T-cell (primary cell): ENCODE measurements around the gene DEPDC1B. TPM values are rescaled to one million over a fixed set of nuclear protein-coding genes. Genes with fewer than 3 reads are reported as not detected.
"Not testable (repeated sequence)": the region's sequence is repeated elsewhere in the genome, so short reads cannot be mapped to it uniquely, and the experiment has no call there.

Experiments
- ATAC-seq, 4 experiments: fragments of 200-7000 bp in 3 of 4; fragments of 150-1000 bp in 1 of 4; cut with Tn5 transposase; replicated peaks in 1 of 4; 1 replicate in 3 of 4; 2 replicates in 1 of 4; pipeline ENCODE4 v1.10.0; 2021; ENCODE audit warnings: moderate library complexity in 3 of 4, mild to moderate bottlenecking in 2 of 4, moderate number of reproducible peaks in 1 of 4
- CTCF ChIA-PET, 2 donors: fragments of 300-600 bp; sonication (Branson Sonifier 250); formaldehyde crosslinking; loops; one replicate each; lab custom pipeline; 2022; ENCODE audit warnings: antibody characterized with exemption in 2 of 2; lab: Charles Lee
- POLR2A ChIA-PET, 2 donors: fragments of 300-600 bp; sonication (Branson Sonifier 250); formaldehyde crosslinking; loops; one replicate each; lab custom pipeline; 2022; ENCODE audit warnings: antibody characterized with exemption in 2 of 2; lab: Charles Lee
- DNase-seq, 35 experiments: peaks; one replicate each; pipeline versions ENCODE4 v3.0.0 to v3.0.0-alpha.2; 2013 to 2023
- H3K27ac ChIP-seq: one replicate; pipeline ENCODE4 v1.5.1; 2013; ENCODE audit warnings: low read length
- H3K27me3 ChIP-seq, 2 experiments: replicated peaks in 1 of 2; 1 replicate in 1 of 2; 2 replicates in 1 of 2; pipeline versions ENCODE4 v1.6.1 to v1.7.0; 2013; ENCODE audit warnings: low read length in 1 of 2, mixed read lengths in 1 of 2; ENCODE audit not compliant: control insufficient read depth in 2 of 2, insufficient read depth in 2 of 2; ENCODE audit errors: extremely low read depth in 1 of 2
- H3K36me3 ChIP-seq, 2 donors: 1 replicate in 1 of 2; 2 replicates in 1 of 2; pipeline versions ENCODE4 v1.6.1 to v1.7.0; 2013; ENCODE audit warnings: low read length in 1 of 2; ENCODE audit not compliant: control insufficient read depth in 2 of 2, insufficient read depth in 1 of 2; ENCODE audit errors: extremely low read depth in 1 of 2
- H3K4me1 ChIP-seq, 2 experiments: 1 replicate in 1 of 2; 2 replicates in 1 of 2; pipeline versions ENCODE4 v1.6.1 to v1.7.0; 2013; ENCODE audit warnings: low read length in 2 of 2, mixed read lengths in 1 of 2; ENCODE audit not compliant: insufficient read depth in 2 of 2, control insufficient read depth in 1 of 2; ENCODE audit errors: extremely low read depth in 1 of 2
- H3K4me3 ChIP-seq, 2 donors: 1 replicate in 1 of 2; 2 replicates in 1 of 2; pipeline versions ENCODE4 v1.5.1 to v1.7.0; 2013; ENCODE audit warnings: mild to moderate bottlenecking in 2 of 2, low read length in 1 of 2, moderate library complexity in 1 of 2; ENCODE audit not compliant: control insufficient read depth in 1 of 2; ENCODE audit errors: extremely low read depth in 1 of 2
- H3K9me3 ChIP-seq: 2 replicates; pipeline ENCODE4 v1.7.0; 2013
- H3K27ac Mint-ChIP-seq, 2 donors: one replicate each; pipeline ENCODE4 v1.8.0; 2020 to 2021; ENCODE audit warnings: mild to moderate bottlenecking in 2 of 2, mixed read lengths in 2 of 2
- H3K27me3 Mint-ChIP-seq, 2 donors: one replicate each; pipeline ENCODE4 v1.8.0; 2021 to 2022; ENCODE audit warnings: mixed read lengths in 2 of 2
- H3K36me3 Mint-ChIP-seq: one replicate; pipeline ENCODE4 v1.8.0; 2021; ENCODE audit warnings: mixed read lengths
- H3K4me1 Mint-ChIP-seq, 3 donors: one replicate each; pipeline ENCODE4 v1.8.0; 2020 to 2022; ENCODE audit warnings: mixed read lengths in 3 of 3, mild to moderate bottlenecking in 1 of 3
- H3K4me3 Mint-ChIP-seq, 3 donors: one replicate each; pipeline ENCODE4 v1.8.0; 2020 to 2022; ENCODE audit warnings: mild to moderate bottlenecking in 3 of 3, mixed read lengths in 3 of 3, moderate library complexity in 3 of 3
- H3K9me3 Mint-ChIP-seq, 3 donors: one replicate each; pipeline ENCODE4 v1.8.0; 2020 to 2022; ENCODE audit warnings: mixed read lengths in 3 of 3
- WGBS: methylation state at CpG from one replicate; pipeline ENCODE4 v1.1.5; 2013; ENCODE audit warnings: missing lambda C conversion rate; ENCODE audit not compliant: insufficient coverage; 5-methylcytosine and 5-hydroxymethylcytosine counted together
- total RNA-seq, 35 experiments: library from RNA in 6 of 35; stranded (reverse) in 6 of 35; fragments of 120-200 nt in 1 of 35; gene quantifications; one replicate each; pipeline versions ENCODE4 v1.2.1 to v1.2.4 and lab custom pipeline; 2013 to 2026

DEPDC1B gene
- total RNA-seq, 5 donors from 2014 or later (not counting 1 experiment from before 2014, with no cell fraction given): 0.44 to 0.98 (median 0.64) TPM

DNA sequence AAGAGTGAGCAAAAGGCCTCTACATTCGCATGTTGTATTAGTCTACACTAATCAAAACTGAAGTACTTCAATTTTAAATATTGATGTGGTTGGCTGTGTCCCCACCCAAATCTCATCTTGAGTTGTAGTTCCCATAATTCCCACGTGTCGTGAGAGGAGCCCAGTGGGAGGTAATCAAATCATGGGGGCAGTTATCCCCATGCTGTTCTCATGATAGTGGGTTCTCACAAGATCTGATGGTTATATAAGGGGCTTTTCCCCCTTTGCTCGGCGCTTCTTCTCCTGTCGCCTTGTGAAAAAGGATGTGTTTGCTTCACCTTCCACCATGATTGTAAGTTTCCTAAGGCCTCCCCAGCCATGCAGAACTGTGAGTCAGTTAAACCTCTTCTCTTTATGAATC, 112.7 kb downstream of the DEPDC1B start:
- H3K9me3 ChIP-seq, H3K4me3 Mint-ChIP-seq: not testable (repeated sequence)
- no CpG with 5 or more reads among the region's 6 CpGs for WGBS

GRCh38 chr5:60586307-60586901, 113.6 kb downstream of the DEPDC1B start:
- peaks cover 0 to 5% (median 0%) of the 10 kb centered on the region in 3 donors for H3K9me3 Mint-ChIP-seq
- H3K4me3 Mint-ChIP-seq: no peak overlapping the region
- H3K4me1 Mint-ChIP-seq: no peaks in the 10 kb centered on the region
- WGBS: no CpG with 5 or more reads among the region's 1 CpG
- POLR2A ChIA-PET: no interaction called here
- DNase-seq (no peak), ATAC-seq (no peak)
- no peaks in the 10 kb centered on the region for H3K9me3 ChIP-seq
- H3K27ac Mint-ChIP-seq: no peak overlapping the region
- H3K36me3 ChIP-seq: no peaks in the 10 kb centered on the region
- H3K27me3 ChIP-seq: no peaks in the 10 kb centered on the region
- H3K4me3 ChIP-seq: no peak overlapping the region
- no peaks in the 10 kb centered on the region for H3K4me1 ChIP-seq
- CTCF ChIA-PET: no interaction called here
- H3K27ac ChIP-seq: no peak overlapping the region
- no peaks in the 10 kb centered on the region for H3K36me3 Mint-ChIP-seq
- no peaks in the 10 kb centered on the region for H3K27me3 Mint-ChIP-seq

More for the DNA sequence above, 112.7 kb downstream of the DEPDC1B start:
- H3K4me1 Mint-ChIP-seq, CTCF ChIA-PET, POLR2A ChIA-PET, H3K36me3 Mint-ChIP-seq, H3K4me1 ChIP-seq, H3K27me3 Mint-ChIP-seq, H3K9me3 Mint-ChIP-seq, H3K27ac Mint-ChIP-seq, H3K36me3 ChIP-seq, H3K4me3 ChIP-seq, ATAC-seq, H3K27ac ChIP-seq, H3K27me3 ChIP-seq, DNase-seq: not testable (repeated sequence)

GRCh38 chr5:60585618-60586017, 114.3 kb downstream of the DEPDC1B start:
- DNase-seq: no peak
- H3K9me3 Mint-ChIP-seq: peaks cover 0 to 5% (median 0%) of the 10 kb centered on the region in 3 donors
- H3K27ac ChIP-seq: no peak overlapping the region
- WGBS: no CpG with 5 or more reads among the region's 5 CpGs
- no peak overlapping the region for H3K4me3 Mint-ChIP-seq
- ATAC-seq: no peak
- no peaks in the 10 kb centered on the region for H3K27me3 Mint-ChIP-seq
- H3K36me3 Mint-ChIP-seq: no peaks in the 10 kb centered on the region
- no peaks in the 10 kb centered on the region for H3K4me1 Mint-ChIP-seq
- no peaks in the 10 kb centered on the region for H3K27me3 ChIP-seq
- ChIA-PET POLR2A (no interaction called here), CTCF (no interaction called here)
- H3K4me1 ChIP-seq: no peaks in the 10 kb centered on the region
- H3K27ac Mint-ChIP-seq: no peak overlapping the region
- H3K4me3 ChIP-seq: no peak overlapping the region
- H3K9me3 ChIP-seq: no peaks in the 10 kb centered on the region
- no peaks in the 10 kb centered on the region for H3K36me3 ChIP-seq

DNA sequence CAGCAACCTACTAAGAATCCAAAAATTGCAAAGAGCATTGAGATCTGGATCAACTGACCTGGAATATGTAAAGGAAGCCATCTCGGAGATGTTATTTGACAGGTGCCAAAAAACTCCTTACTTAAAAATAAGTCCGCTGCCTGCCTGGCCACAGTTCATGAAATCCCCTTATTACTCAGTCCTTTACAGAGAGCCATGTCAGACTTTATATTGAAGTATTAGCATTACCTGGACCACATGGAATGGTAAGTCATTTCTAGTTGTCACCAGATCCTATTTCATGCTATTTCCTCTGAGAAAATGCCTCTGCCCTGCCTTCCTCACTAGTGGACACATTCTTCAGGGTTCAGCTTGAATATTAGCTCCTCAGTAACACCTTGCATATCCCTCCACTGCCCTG, 115.7 kb downstream of the DEPDC1B start:
- no peaks in the 10 kb centered on the region for H3K36me3 ChIP-seq
- Mint-ChIP-seq H3K36me3 (no peaks in the 10 kb centered on the region), H3K27me3 (no peaks in the 10 kb centered on the region), H3K9me3 (no peaks in the 10 kb centered on the region), H3K27ac (no peak overlapping the region), H3K4me3 (no peak overlapping the region), H3K4me1 (no peaks in the 10 kb centered on the region)
- no peaks in the 10 kb centered on the region for H3K9me3 ChIP-seq
- DNase-seq (no peak), ATAC-seq (no peak)
- no peak overlapping the region for H3K4me3 ChIP-seq
- H3K27ac ChIP-seq: no peak overlapping the region
- POLR2A ChIA-PET: no interaction called here
- CTCF ChIA-PET: no interaction called here
- peaks cover 0 to 2% of the 10 kb centered on the region in 2 experiments for H3K27me3 ChIP-seq
- no CpG with 5 or more reads among the region's 2 CpGs for WGBS
- no peaks in the 10 kb centered on the region for H3K4me1 ChIP-seq

GRCh38 chr5:60583616-60584015, 116.3 kb downstream of the DEPDC1B start:
- Histone ChIP-seq H3K27ac (no peak overlapping the region), H3K36me3 (no peaks in the 10 kb centered on the region), H3K27me3 (peaks cover 0 to 4% of the 10 kb centered on the region in 2 experiments), H3K9me3 (no peaks in the 10 kb centered on the region), H3K4me1 (no peaks in the 10 kb centered on the region), H3K4me3 (no peak overlapping the region)
- Mint-ChIP-seq H3K9me3 (no peaks in the 10 kb centered on the region), H3K27ac (no peak overlapping the region), H3K27me3 (no peaks in the 10 kb centered on the region), H3K36me3 (no peaks in the 10 kb centered on the region), H3K4me1 (no peaks in the 10 kb centered on the region), H3K4me3 (no peak overlapping the region)
- ChIA-PET POLR2A (no interaction called here), CTCF (no interaction called here)
- DNase-seq (no peak), ATAC-seq (no peak)

GRCh38 chr5:60578315-60578714, 121.7 kb downstream of the DEPDC1B start:
- WGBS: 11% methylated on average over 1 of the region's 3 CpGs
- no peaks in the 10 kb centered on the region for H3K27me3 Mint-ChIP-seq
- no peak overlapping the region for H3K4me3 Mint-ChIP-seq
- ATAC-seq (no peak), DNase-seq (no peak)
- POLR2A ChIA-PET: no interaction called here
- peaks cover 0 to 4% of the 10 kb centered on the region in 2 experiments for H3K27me3 ChIP-seq
- H3K27ac Mint-ChIP-seq: no peak overlapping the region
- no peaks in the 10 kb centered on the region for H3K9me3 ChIP-seq
- no peaks in the 10 kb centered on the region for H3K4me1 Mint-ChIP-seq
- H3K36me3 Mint-ChIP-seq: no peaks in the 10 kb centered on the region
- CTCF ChIA-PET: no interaction called here
- no peaks in the 10 kb centered on the region for H3K4me1 ChIP-seq
- peaks cover 4 to 9% (median 6%) of the 10 kb centered on the region in 3 donors for H3K9me3 Mint-ChIP-seq
- no peak overlapping the region for H3K4me3 ChIP-seq
- H3K36me3 ChIP-seq: no peaks in the 10 kb centered on the region
- no peak overlapping the region for H3K27ac ChIP-seq

DNA sequence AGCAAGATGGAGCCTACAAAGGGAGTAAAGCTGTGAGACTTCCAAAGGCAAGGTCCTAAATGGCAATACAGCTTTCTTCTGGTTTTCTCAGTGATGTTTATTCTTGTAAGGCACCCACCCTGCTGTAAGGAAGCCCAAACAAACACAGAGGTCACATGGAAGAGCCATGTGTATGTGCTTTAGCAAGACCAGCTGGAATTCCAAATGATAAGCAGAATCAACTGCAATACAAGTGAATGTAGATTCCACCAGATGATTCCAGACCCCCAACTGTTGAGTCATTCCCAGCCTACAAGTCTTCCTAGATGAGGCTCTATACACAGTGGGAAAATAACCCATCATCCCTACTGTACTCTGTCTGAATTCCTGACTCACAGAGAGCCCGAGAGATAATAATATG, 122.8 kb downstream of the DEPDC1B start:
- no peaks in the 10 kb centered on the region for H3K36me3 ChIP-seq
- no peaks in the 10 kb centered on the region for H3K4me1 ChIP-seq
- ChIA-PET POLR2A (no interaction called here), CTCF (no interaction called here)
- ATAC-seq (no peak), DNase-seq (no peak)
- no CpG with 5 or more reads among the region's 1 CpG for WGBS
- no peak overlapping the region for H3K27ac ChIP-seq
- Mint-ChIP-seq H3K27ac (no peak overlapping the region), H3K4me3 (no peak overlapping the region), H3K4me1 (no peaks in the 10 kb centered on the region), H3K9me3 (peaks cover 4 to 9% (median 6%) of the 10 kb centered on the region in 3 donors), H3K36me3 (no peaks in the 10 kb centered on the region), H3K27me3 (no peaks in the 10 kb centered on the region)
- H3K9me3 ChIP-seq: no peaks in the 10 kb centered on the region
- no peak overlapping the region for H3K4me3 ChIP-seq
- H3K27me3 ChIP-seq: peaks cover 0 to 4% of the 10 kb centered on the region in 2 experiments
